Fibroblast of mammary gland (primary cell): ENCODE results near the gene ZNF322.
A peak's percentile ranks its signal among the peaks of the same experiment; 100 is the strongest.
"Not testable (repeated sequence)": the region's sequence is repeated elsewhere in the genome, so short reads cannot be mapped to it uniquely, and the experiment has no call there.

Experiments used
- DNase-seq: peaks from one replicate; pipeline ENCODE4 v3.0.0-alpha.2; 2010; ENCODE audit warnings: low read depth
- H3K4me3 ChIP-seq: 2 replicates; pipeline ENCODE4 v1.5.1; 2011; ENCODE audit warnings: low read depth, mild to moderate bottlenecking, low read length, moderate library complexity; ENCODE audit not compliant: control insufficient read depth
- CTCF ChIP-seq: conservative IDR thresholded peaks from 2 replicates; pipeline ENCODE4 v1.5.1; 2011; ENCODE audit warnings: low read depth, low read length, inconsistent platforms; ENCODE audit not compliant: control insufficient read depth, insufficient read depth

ZNF322 gene

GRCh38 chr6:26659042-26659999, at the start of gene ZNF322:
TSS of gene ZNF322 (minus strand) at chr6:26659746. CDS start at chr6:26638553, 21,193 bp downstream.
- DNase-seq = peak; percentile 86
- no peak for TF ChIP-seq CTCF
- H3K4me3 ChIP-seq = peak within 1 kb of the TSS; percentile 72

- not testable (repeated sequence) for DNase-seq, H3K4me3 ChIP-seq
These were observed 46.2 kb upstream of the ZNF322 start for GRCh38 chr6:26705780-26706179.

GRCh38 chr6:26705352-26705751, 45.8 kb upstream of the ZNF322 start:
- not testable (repeated sequence) for DNase-seq, H3K4me3 ChIP-seq

- not testable (repeated sequence) for H3K4me3 ChIP-seq, DNase-seq
These were observed 41.6 kb upstream of the ZNF322 start for GRCh38 chr6:26701023-26701747.

GRCh38 chr6:26697496-26697895, 38.0 kb upstream of the ZNF322 start:
- not testable (repeated sequence) for DNase-seq, H3K4me3 ChIP-seq

GRCh38 chr6:26689324-26689947, 29.9 kb upstream of the ZNF322 start:
- not testable (repeated sequence) for H3K4me3 ChIP-seq, DNase-seq

GRCh38 chr6:26682435-26683042, 23.0 kb upstream of the ZNF322 start:
- not testable (repeated sequence) for DNase-seq, H3K4me3 ChIP-seq

- not testable (repeated sequence) for H3K4me3 ChIP-seq
These were observed 13.7 kb upstream of the ZNF322 start for GRCh38 chr6:26673287-26673686.

GRCh38 chr6:26670558-26670957, 11.0 kb upstream of the ZNF322 start:
- not testable (repeated sequence) for H3K4me3 ChIP-seq, DNase-seq

More at GRCh38 chr6:26673287-26673686, 13.7 kb upstream of the ZNF322 start:
- DNase-seq = not testable (repeated sequence)

- not testable (repeated sequence) for DNase-seq, H3K4me3 ChIP-seq
These were observed 10.5 kb upstream of the ZNF322 start for GRCh38 chr6:26670003-26670402.

- TF ChIP-seq CTCF = peak; percentile 21
- DNase-seq = peak; percentile 25
- peak overlapping the region; percentile 72 for H3K4me3 ChIP-seq
These were observed 435 bp upstream of the ZNF322 start for GRCh38 chr6:26660000-26660361.
